SU-DHL-6 (cell line): ENCODE results near the gene TTLL9.
A peak's percentile ranks its signal among the peaks of the same experiment; 100 is the strongest.

Experiments
- H2AFZ ChIP-seq: fragments of 200-600 bp; sonication (generic); 2 replicates; pipeline ENCODE4 v1.6.1; 2014; ENCODE audit warnings: low read depth, mild to moderate bottlenecking, moderate library complexity, mixed read lengths, antibody characterized with exemption, low read length; ENCODE audit not compliant: severe bottlenecking
- H3F3A ChIP-seq: fragments of 200-600 bp; shearing (Covaris generic); 2 replicates; pipeline ENCODE4 v1.6.0; 2016; ENCODE audit warnings: antibody characterized with exemption, mild to moderate bottlenecking; ENCODE audit not compliant: insufficient read depth
- H3K27ac ChIP-seq: fragments of 200-600 bp; sonication (generic); 2 replicates; pipeline ENCODE4 v1.5.1; 2016; ENCODE audit warnings: low read depth, mild to moderate bottlenecking, low read length, moderate library complexity, mixed read lengths
- H3K27me3 ChIP-seq: fragments of 200-600 bp; sonication (generic), shearing (Covaris generic); 2 replicates; pipeline ENCODE4 v1.6.0; 2014; ENCODE audit warnings: mild to moderate bottlenecking, low read length
- H3K36me3 ChIP-seq: fragments of 200-600 bp; sonication (generic); 2 replicates; pipeline ENCODE4 v1.6.1; 2014; ENCODE audit warnings: mild to moderate bottlenecking, low read length, mixed read lengths
- H3K4me2 ChIP-seq: fragments of 300-600, 200-600 bp; shearing (Covaris generic), sonication (generic); 2 replicates; pipeline ENCODE4 v1.6.0; 2014; ENCODE audit warnings: low read length, low read depth, mild to moderate bottlenecking; ENCODE audit not compliant: poor library complexity, severe bottlenecking
- H3K4me3 ChIP-seq: fragments of 200-600 bp; sonication (generic); 2 replicates; pipeline ENCODE4 v1.5.1; 2014; ENCODE audit warnings: antibody characterized with exemption, low read length, mild to moderate bottlenecking, mixed read lengths; ENCODE audit not compliant: insufficient read depth, poor library complexity, severe bottlenecking
- H3K79me2 ChIP-seq: fragments of 200-600 bp; sonication (generic); 2 replicates; pipeline ENCODE4 v1.6.1; 2014; ENCODE audit warnings: mild to moderate bottlenecking, low read length, moderate library complexity; ENCODE audit not compliant: insufficient read depth
- H3K9ac ChIP-seq: fragments of 200-600 bp; sonication (generic); 2 replicates; pipeline ENCODE4 v1.7.0; 2014; ENCODE audit warnings: mild to moderate bottlenecking, low read length
- H3K9me2 ChIP-seq: fragments of 200-600 bp; sonication (generic); replicated peaks from 2 replicates; pipeline ENCODE4 v1.6.1; 2014; ENCODE audit warnings: low read length; ENCODE audit not compliant: insufficient read depth
- H3K9me3 ChIP-seq: fragments of 200-600 bp; sonication (generic); 2 replicates; pipeline ENCODE4 v1.6.1; 2014; ENCODE audit warnings: low read length, mixed read lengths; ENCODE audit not compliant: insufficient read depth
- H4K20me1 ChIP-seq: fragments of 200-600 bp; sonication (generic); 2 replicates; pipeline ENCODE4 v1.6.1; 2014; ENCODE audit warnings: low read depth, mild to moderate bottlenecking, antibody characterized with exemption, low read length, moderate library complexity, mixed read lengths
- CTCF ChIP-seq: fragments of 200-600 bp; sonication (generic); IDR thresholded peaks from one replicate; pipeline ENCODE4 v1.5.1; 2017; ENCODE audit warnings: antibody characterized with exemption, mild to moderate bottlenecking, low read length, moderate library complexity; ENCODE audit not compliant: insufficient read depth, poor library complexity, severe bottlenecking
- EZH2phosphoT487 ChIP-seq: fragments of 200-600 bp; sonication (generic), shearing (Covaris generic); conservative IDR thresholded peaks from 2 replicates; pipeline ENCODE4 v1.6.1; 2018; ENCODE audit warnings: mild to moderate bottlenecking, antibody characterized with exemption, low read length, moderate library complexity, mixed read lengths

The TTLL9 gene

GRCh38 chr20:31833130-31833930, 37.1 kb upstream of the TTLL9 start:
- TF ChIP-seq CTCF, result peak; percentile 73
- no peak for TF ChIP-seq EZH2phosphoT487
- Histone ChIP-seq H3K9ac (no peak overlapping the region), H3K9me3 (no peaks in the 10 kb centered on the region), H3K4me2 (no peak overlapping the region), H3K27me3 (no peaks in the 10 kb centered on the region), H3K4me3 (no peak overlapping the region), H4K20me1 (no peaks in the 10 kb centered on the region), H3K36me3 (no peaks in the 10 kb centered on the region), H3K79me2 (no peaks in the 10 kb centered on the region), H3K27ac (no peak overlapping the region), H2AFZ (no peak overlapping the region), H3F3A (no peaks in the 10 kb centered on the region), H3K9me2 (no peaks in the 10 kb centered on the region)

GRCh38 chr20:31833931-31834521, 36.4 kb upstream of the TTLL9 start:
- H3K27ac ChIP-seq, result no peak overlapping the region
- H3K27me3 ChIP-seq, result no peaks in the 10 kb centered on the region
- no peak overlapping the region for H2AFZ ChIP-seq
- H3K4me3 ChIP-seq, result no peak overlapping the region
- no peaks in the 10 kb centered on the region for H3F3A ChIP-seq
- no peak overlapping the region for H3K9ac ChIP-seq
- no peaks in the 10 kb centered on the region for H3K79me2 ChIP-seq
- no peak overlapping the region for H3K4me2 ChIP-seq
- H3K9me2 ChIP-seq, result no peaks in the 10 kb centered on the region
- no peaks in the 10 kb centered on the region for H3K36me3 ChIP-seq
- TF ChIP-seq EZH2phosphoT487, result no peak
- TF ChIP-seq CTCF, result no peak
- no peaks in the 10 kb centered on the region for H4K20me1 ChIP-seq
- H3K9me3 ChIP-seq, result no peaks in the 10 kb centered on the region

- no peaks in the 10 kb centered on the region for H3F3A ChIP-seq
- TF ChIP-seq CTCF (no peak), EZH2phosphoT487 (no peak)
- no peaks in the 10 kb centered on the region for H3K79me2 ChIP-seq
- H3K9me3 ChIP-seq, result no peaks in the 10 kb centered on the region
- H3K27me3 ChIP-seq, result no peaks in the 10 kb centered on the region
- no peaks in the 10 kb centered on the region for H3K9me2 ChIP-seq
- no peak overlapping the region for H3K9ac ChIP-seq
- no peaks in the 10 kb centered on the region for H3K36me3 ChIP-seq
- H3K4me3 ChIP-seq, result no peak overlapping the region
- H3K27ac ChIP-seq, result no peak overlapping the region
- H4K20me1 ChIP-seq, result no peaks in the 10 kb centered on the region
- H2AFZ ChIP-seq, result no peak overlapping the region
- no peak overlapping the region for H3K4me2 ChIP-seq
These were observed 34.9 kb upstream of the TTLL9 start for GRCh38 chr20:31835554-31835953.
